IPS DF 6.9 (cell line): ENCODE measurements around the gene GSTO2.
A peak's percentile ranks its signal among the peaks of the same experiment; 100 is the strongest.

Experiments used
- DNase-seq: peaks from one replicate; pipeline ENCODE4 v3.0.0-alpha.2; 2013; ENCODE audit warnings: low read depth, low spot score
- H3K27ac ChIP-seq: one replicate; pipeline ENCODE4 v1.5.1; 2013; ENCODE audit warnings: low read length, control low read depth
- H3K27me3 ChIP-seq: 2 replicates; pipeline ENCODE4 v1.6.1; 2013; ENCODE audit warnings: mild to moderate bottlenecking, low read length; ENCODE audit not compliant: control insufficient read depth, insufficient read depth
- H3K36me3 ChIP-seq: 2 replicates; pipeline ENCODE4 v1.6.1; 2013; ENCODE audit warnings: low read length; ENCODE audit not compliant: control insufficient read depth, insufficient read depth
- H3K4me1 ChIP-seq: 2 replicates; pipeline ENCODE4 v1.6.1; 2013; ENCODE audit warnings: low read length; ENCODE audit not compliant: control insufficient read depth, insufficient read depth
- H3K4me3 ChIP-seq: 2 replicates; pipeline ENCODE4 v1.5.1; 2013; ENCODE audit warnings: mild to moderate bottlenecking, low read length
- H3K9me3 ChIP-seq: 2 replicates; pipeline ENCODE4 v1.6.1; 2013; ENCODE audit warnings: low read length, inconsistent platforms; ENCODE audit not compliant: control insufficient read depth, insufficient read depth
- WGBS: extraction: QIAGEN DNeasy Blood & Tissue Kit; methylation state at CpG from one replicate; pipeline ENCODE4 v1.1.7; 2013; ENCODE audit warnings: mixed read lengths, missing lambda C conversion rate; ENCODE audit not compliant: insufficient read length, insufficient coverage; 5-methylcytosine and 5-hydroxymethylcytosine counted together

Gene GSTO2

DNA sequence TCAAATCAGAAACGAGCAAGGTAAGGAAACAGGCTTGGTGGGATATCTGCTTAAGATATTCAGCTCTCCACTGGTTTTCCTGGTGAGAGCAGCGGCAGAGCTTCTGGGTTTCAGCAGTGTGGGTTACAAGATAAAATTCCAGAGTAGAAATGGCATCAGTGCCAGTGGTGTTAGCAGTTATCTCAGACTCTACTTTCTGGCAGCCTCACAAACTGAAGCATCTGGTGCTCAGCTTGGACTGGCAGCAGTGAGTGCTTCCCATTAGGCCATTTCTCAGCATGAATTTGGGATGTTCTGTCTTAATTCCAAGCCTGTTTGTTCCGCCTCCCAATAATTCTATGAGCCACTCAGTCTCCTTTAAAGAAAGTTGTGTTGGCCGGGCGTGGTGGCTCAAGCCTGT is 6.9 kb upstream of the GSTO2 start:
- H3K4me1 ChIP-seq, result no peaks in the 10 kb centered on the region
- no CpG with 5 or more reads among the region's 5 CpGs for WGBS
- no peaks in the 10 kb centered on the region for H3K9me3 ChIP-seq
- no peak for DNase-seq
- no peaks in the 10 kb centered on the region; the same call in 1 of the 2 replicates for H3K36me3 ChIP-seq
- H3K4me3 ChIP-seq, result no peak overlapping the region
- no peaks in the 10 kb centered on the region for H3K27me3 ChIP-seq
- no peak overlapping the region for H3K27ac ChIP-seq

DNA sequence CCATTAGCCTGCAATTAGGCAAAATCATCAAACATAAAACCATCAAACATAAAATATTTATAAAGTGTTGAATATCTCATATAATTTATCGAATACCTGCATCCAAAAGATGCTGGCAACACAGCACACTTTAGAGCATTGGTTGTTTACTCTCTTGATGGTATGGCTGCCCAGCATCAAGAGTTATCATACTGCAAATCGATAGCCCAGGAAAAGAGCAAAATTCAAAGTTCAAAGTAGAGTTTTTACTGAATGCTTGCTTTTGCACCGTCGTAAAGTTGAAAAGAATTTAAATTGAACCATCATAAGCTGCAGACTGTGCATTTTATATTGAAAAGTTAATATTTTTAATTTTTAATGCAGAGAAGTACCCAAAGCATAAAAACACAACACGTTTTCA is 4.2 kb upstream of the GSTO2 start:
- no peak overlapping the region for H3K27ac ChIP-seq
- no peaks in the 10 kb centered on the region for H3K4me1 ChIP-seq
- H3K27me3 ChIP-seq, result no peaks in the 10 kb centered on the region
- no CpG with 5 or more reads among the region's 5 CpGs for WGBS
- no peaks in the 10 kb centered on the region for H3K9me3 ChIP-seq
- no peak overlapping the region for H3K4me3 ChIP-seq
- no peak for DNase-seq
- no peaks in the 10 kb centered on the region; the same call in 1 of the 2 replicates for H3K36me3 ChIP-seq

GRCh38 chr10:104267721-104268404 is 1.1 kb upstream of the GSTO2 start:
- DNase-seq, result no peak
- no peaks in the 10 kb centered on the region for H3K4me1 ChIP-seq
- no peak overlapping the region for H3K27ac ChIP-seq
- WGBS, result no CpG with 5 or more reads among the region's 14 CpGs
- H3K4me3 ChIP-seq, result peak overlapping the region; percentile 92; the same call in 1 of the 2 replicates
- no peaks in the 10 kb centered on the region for H3K9me3 ChIP-seq
- H3K36me3 ChIP-seq, result no peaks in the 10 kb centered on the region; the same call in 1 of the 2 replicates
- no peaks in the 10 kb centered on the region for H3K27me3 ChIP-seq

DNA sequence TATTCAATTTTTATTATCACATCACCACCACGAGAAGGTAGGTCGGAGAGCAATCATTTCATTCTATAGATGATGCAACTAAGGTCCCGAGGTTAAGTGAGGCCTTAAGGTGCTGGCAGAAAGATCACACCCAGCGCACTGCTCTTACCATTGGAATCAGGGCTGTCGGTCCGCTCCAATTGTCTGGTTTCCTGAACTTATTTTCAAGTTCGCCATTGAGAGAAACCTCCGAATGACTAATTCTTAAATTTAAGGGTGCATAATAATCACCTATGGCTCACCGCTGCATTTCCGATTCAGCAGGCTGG is 625 bp upstream of the GSTO2 start:
- H3K27me3 ChIP-seq, result no peaks in the 10 kb centered on the region
- peak overlapping the region; percentile 92 for H3K4me3 ChIP-seq
- no peaks in the 10 kb centered on the region for H3K9me3 ChIP-seq
- no peak overlapping the region for H3K27ac ChIP-seq
- no peaks in the 10 kb centered on the region; the same call in 1 of the 2 replicates for H3K36me3 ChIP-seq
- WGBS, result no CpG with 5 or more reads among the region's 10 CpGs
- H3K4me1 ChIP-seq, result no peaks in the 10 kb centered on the region
- no peak for DNase-seq

GRCh38 chr10:104273286-104273685 is 4.3 kb downstream of the GSTO2 start:
- no peaks in the 10 kb centered on the region for H3K36me3 ChIP-seq
- H3K27ac ChIP-seq, result no peak overlapping the region

DNA sequence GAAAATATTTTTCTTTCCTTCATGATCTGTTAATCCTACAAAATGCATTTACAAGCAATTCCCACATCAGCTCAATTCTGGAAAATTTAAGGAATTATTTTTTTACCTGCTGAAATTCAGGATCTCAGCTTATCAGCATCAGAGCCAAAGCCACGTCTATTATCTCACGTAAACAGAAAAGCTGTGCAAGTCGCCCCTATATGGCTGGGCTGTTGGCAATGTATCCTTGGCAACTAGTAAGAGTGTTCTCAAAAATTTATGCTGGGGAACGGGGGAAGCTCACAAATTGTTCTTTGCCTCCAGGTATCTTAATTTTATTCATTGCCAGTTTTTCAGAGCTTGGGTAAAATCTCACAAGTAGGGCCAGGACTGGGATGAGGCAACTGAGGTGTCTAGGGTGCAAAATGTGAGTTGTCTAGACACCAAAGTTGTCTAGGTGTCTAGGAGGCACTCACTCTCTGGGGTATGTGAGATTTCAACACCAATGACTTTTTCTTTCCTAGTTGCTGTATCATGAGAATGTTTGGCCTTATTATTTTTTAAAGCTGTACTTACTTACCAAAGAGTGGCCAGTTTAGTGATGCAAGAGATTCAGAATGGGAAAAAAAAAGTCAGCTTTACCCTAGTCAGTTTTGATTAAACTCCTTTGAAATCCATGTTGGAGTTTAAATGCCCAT is 5.1 kb downstream of the GSTO2 start:
- no peak overlapping the region for H3K27ac ChIP-seq
- H3K27me3 ChIP-seq, result no peaks in the 10 kb centered on the region
- H3K4me3 ChIP-seq, result no peak overlapping the region
- no peaks in the 10 kb centered on the region for H3K36me3 ChIP-seq
- no peaks in the 10 kb centered on the region for H3K4me1 ChIP-seq
- H3K9me3 ChIP-seq, result no peaks in the 10 kb centered on the region
- no CpG with 5 or more reads among the region's 4 CpGs for WGBS
- DNase-seq, result no peak

More at GRCh38 chr10:104273286-104273685, 4.3 kb downstream of the GSTO2 start:
- no peaks in the 10 kb centered on the region for H3K4me1 ChIP-seq
- no peak overlapping the region for H3K4me3 ChIP-seq
- no peak for DNase-seq
- no peaks in the 10 kb centered on the region for H3K9me3 ChIP-seq
- no CpG with 5 or more reads among the region's 1 CpG for WGBS
- H3K27me3 ChIP-seq, result no peaks in the 10 kb centered on the region

DNA sequence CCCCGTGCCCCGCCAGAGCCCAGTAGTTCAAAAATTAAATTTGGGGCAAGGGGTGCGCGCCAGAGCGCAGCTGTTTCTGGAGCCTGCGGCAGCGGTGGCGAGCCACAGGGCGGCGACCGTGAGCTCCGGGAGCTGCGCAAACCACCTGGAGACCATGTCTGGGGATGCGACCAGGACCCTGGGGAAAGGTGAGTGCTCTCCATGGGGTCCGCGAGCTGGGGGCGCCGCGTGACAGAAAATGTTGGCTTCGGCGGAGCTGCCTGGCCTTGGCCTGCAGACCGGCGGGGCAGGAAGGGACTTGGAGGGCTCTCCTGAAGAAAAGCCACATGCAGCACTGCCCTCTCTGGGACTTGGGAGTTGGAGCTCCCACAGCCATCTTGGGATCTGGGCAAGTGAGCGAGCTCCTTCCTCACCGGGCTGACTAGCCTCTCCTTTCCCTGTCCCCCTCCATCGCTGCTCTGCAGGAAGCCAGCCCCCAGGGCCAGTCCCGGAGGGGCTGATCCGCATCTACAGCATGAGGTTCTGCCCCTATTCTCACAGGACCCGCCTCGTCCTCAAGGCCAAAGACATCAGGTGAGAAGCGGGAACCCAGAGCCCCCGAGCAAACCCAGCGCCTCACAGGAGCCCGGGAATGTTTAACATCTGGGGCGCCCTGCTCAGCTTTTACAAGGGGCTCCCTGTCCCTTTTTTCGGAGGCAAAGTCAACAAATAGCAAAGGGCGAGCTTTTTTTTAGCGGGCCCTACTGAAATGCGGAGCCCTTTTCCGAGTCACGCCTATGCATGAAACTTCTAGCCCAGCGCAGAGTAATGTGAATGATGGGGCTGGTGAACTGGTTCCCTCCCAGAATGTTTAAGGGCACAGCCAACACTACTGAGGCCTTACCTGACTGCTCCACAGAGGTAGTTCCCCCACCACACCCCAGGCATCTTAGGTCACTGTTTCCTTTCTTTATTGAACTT is 6.1 kb downstream of the GSTO2 start:
- no peaks in the 10 kb centered on the region for H3K36me3 ChIP-seq
- H3K27ac ChIP-seq, result no peak overlapping the region

GRCh38 chr10:104276192-104276591 is 7.2 kb downstream of the GSTO2 start:
- no peak overlapping the region for H3K27ac ChIP-seq
- no peaks in the 10 kb centered on the region for H3K9me3 ChIP-seq
- H3K4me3 ChIP-seq, result no peak overlapping the region
- WGBS, result no CpG with 5 or more reads among the region's 1 CpG
- H3K27me3 ChIP-seq, result no peaks in the 10 kb centered on the region
- H3K4me1 ChIP-seq, result no peaks in the 10 kb centered on the region
- DNase-seq, result no peak
- H3K36me3 ChIP-seq, result no peaks in the 10 kb centered on the region

More for the DNA sequence above, 6.1 kb downstream of the GSTO2 start:
- WGBS, result no CpG with 5 or more reads among the region's 42 CpGs
- peak overlapping the region; percentile 76; the same call in 1 of the 2 replicates for H3K4me3 ChIP-seq
- no peaks in the 10 kb centered on the region for H3K27me3 ChIP-seq
- H3K4me1 ChIP-seq, result no peaks in the 10 kb centered on the region
- no peaks in the 10 kb centered on the region for H3K9me3 ChIP-seq
- no peak for DNase-seq

GRCh38 chr10:104277785-104278184 is 8.8 kb downstream of the GSTO2 start:
- Histone ChIP-seq H3K9me3 (no peaks in the 10 kb centered on the region), H3K4me3 (no peak overlapping the region), H3K27ac (no peak overlapping the region), H3K36me3 (no peaks in the 10 kb centered on the region), H3K27me3 (no peaks in the 10 kb centered on the region), H3K4me1 (no peaks in the 10 kb centered on the region)
- DNase-seq, result no peak
- no CpG with 5 or more reads among the region's 2 CpGs for WGBS

DNA sequence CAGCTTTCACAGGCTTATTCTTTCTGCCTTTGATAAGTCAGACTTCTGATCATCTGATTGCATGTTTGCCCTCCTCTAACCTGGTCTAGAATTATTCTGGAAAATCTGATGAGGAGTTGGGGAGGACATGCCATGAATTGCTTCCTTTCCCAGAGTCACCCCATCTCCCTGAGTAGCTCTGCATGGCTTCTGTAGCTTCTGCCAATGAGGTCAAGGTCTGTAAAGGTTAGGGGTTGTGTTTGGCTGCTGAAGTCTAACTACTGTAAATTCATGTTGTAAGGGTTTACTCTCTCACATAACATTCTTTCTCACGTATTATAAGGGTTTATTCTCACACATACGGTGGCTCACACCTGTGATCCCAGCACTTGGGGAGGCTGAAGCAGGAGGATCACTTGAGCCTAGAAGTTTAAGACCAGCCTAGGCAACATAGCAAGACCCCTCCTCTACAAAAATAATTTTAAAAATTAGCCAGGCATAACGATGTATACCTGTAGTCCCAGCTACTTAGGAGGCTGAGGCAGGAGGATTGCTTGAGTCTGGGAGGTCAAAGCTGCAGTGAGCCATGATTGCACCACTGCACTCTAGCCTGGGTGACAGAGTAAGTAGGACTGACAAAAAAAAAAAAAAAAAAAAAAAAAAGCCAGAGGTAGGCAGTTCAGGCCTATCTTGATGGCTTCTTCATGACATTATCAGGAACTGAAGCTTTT is 10.7 kb downstream of the GSTO2 start:
- H3K36me3 ChIP-seq, result no peaks in the 10 kb centered on the region
- no peaks in the 10 kb centered on the region for H3K9me3 ChIP-seq
- H3K4me1 ChIP-seq, result no peaks in the 10 kb centered on the region
- no peak overlapping the region for H3K27ac ChIP-seq
- no peak overlapping the region for H3K4me3 ChIP-seq
- H3K27me3 ChIP-seq, result no peaks in the 10 kb centered on the region
- no peak for DNase-seq
- no CpG with 5 or more reads among the region's 3 CpGs for WGBS
